ENCODE data around the gene VPS26A.
"Not testable (repeated sequence)": the region's sequence is repeated elsewhere in the genome, so short reads cannot be mapped to it uniquely, and the experiment has no call there.

Gene VPS26A

GRCh38 chr10:69124563-69125268, 738 bp downstream of the VPS26A start:
- H3K9me3 Mint-ChIP-seq: no peaks in the 10 kb centered on the region
- H3K27me3 Mint-ChIP-seq: peaks cover 13% of the 10 kb centered on the region
- H3K36me3 Mint-ChIP-seq: no peaks in the 10 kb centered on the region
- peak; percentile 74 for DNase-seq
- H3K27ac Mint-ChIP-seq: peak overlapping the region; percentile 96
- peak overlapping the region; percentile 87 for H3K4me3 Mint-ChIP-seq
- CTCF ChIA-PET: interaction anchor here (0.7 to 1.4 kb wide), 3 partner anchors 9 to 91 kb away, joined by 3 to 4 read pairs (median 3); no protein-coding TSS in a partner anchor
- peaks cover 31% of the 10 kb centered on the region for H3K4me1 Mint-ChIP-seq

- no peaks in the 10 kb centered on the region for H3K36me3 Mint-ChIP-seq
- CTCF ChIA-PET: interaction anchor here (0.7 to 1.4 kb wide), 3 partner anchors 10 to 91 kb away, joined by 3 to 4 read pairs (median 3); no protein-coding TSS in a partner anchor
- H3K27ac Mint-ChIP-seq: no peak overlapping the region
- DNase-seq: no peak
- H3K4me3 Mint-ChIP-seq: peak overlapping the region; percentile 87
- no peaks in the 10 kb centered on the region for H3K9me3 Mint-ChIP-seq
- H3K4me1 Mint-ChIP-seq: peaks cover 39% of the 10 kb centered on the region
- peaks cover 13% of the 10 kb centered on the region for H3K27me3 Mint-ChIP-seq
Observed at GRCh38 chr10:69125554-69125953, 1.6 kb downstream of the VPS26A start.

- Mint-ChIP-seq H3K9me3 (no peaks in the 10 kb centered on the region), H3K4me1 (peaks cover 31% of the 10 kb centered on the region), H3K27me3 (no peaks in the 10 kb centered on the region), H3K36me3 (peaks cover 16% of the 10 kb centered on the region), H3K27ac (no peak overlapping the region), H3K4me3 (no peak overlapping the region)
- DNase-seq: no peak
- CTCF ChIA-PET: no interaction called here
Observed at GRCh38 chr10:69130251-69130650, 6.3 kb downstream of the VPS26A start.

GRCh38 chr10:69139961-69140360, 16.0 kb downstream of the VPS26A start:
- no peak overlapping the region for H3K27ac Mint-ChIP-seq
- H3K4me1 Mint-ChIP-seq: no peaks in the 10 kb centered on the region
- H3K4me3 Mint-ChIP-seq: no peak overlapping the region
- peaks cover 22% of the 10 kb centered on the region for H3K36me3 Mint-ChIP-seq
- no peak for DNase-seq
- no peaks in the 10 kb centered on the region for H3K27me3 Mint-ChIP-seq
- no peaks in the 10 kb centered on the region for H3K9me3 Mint-ChIP-seq
- CTCF ChIA-PET: no interaction called here

- H3K36me3 Mint-ChIP-seq: peaks cover 16% of the 10 kb centered on the region
- H3K4me1 Mint-ChIP-seq: no peaks in the 10 kb centered on the region
- CTCF ChIA-PET: no interaction called here
- no peak overlapping the region for H3K4me3 Mint-ChIP-seq
- no peaks in the 10 kb centered on the region for H3K27me3 Mint-ChIP-seq
- DNase-seq: no peak
- no peak overlapping the region for H3K27ac Mint-ChIP-seq
- no peaks in the 10 kb centered on the region for H3K9me3 Mint-ChIP-seq
Observed at GRCh38 chr10:69141304-69141703, 17.3 kb downstream of the VPS26A start.

- DNase-seq, H3K9me3 Mint-ChIP-seq, H3K4me3 Mint-ChIP-seq, H3K27ac Mint-ChIP-seq, H3K4me1 Mint-ChIP-seq, H3K27me3 Mint-ChIP-seq, CTCF ChIA-PET: not testable (repeated sequence)
- H3K36me3 Mint-ChIP-seq: peaks cover 18% of the 10 kb centered on the region
Observed at GRCh38 chr10:69142074-69142473, 18.1 kb downstream of the VPS26A start.

- H3K27me3 Mint-ChIP-seq: no peaks in the 10 kb centered on the region
- no peaks in the 10 kb centered on the region for H3K9me3 Mint-ChIP-seq
- CTCF ChIA-PET: no interaction called here
- no peak for DNase-seq
- H3K4me1 Mint-ChIP-seq: peaks cover 7% of the 10 kb centered on the region
- H3K36me3 Mint-ChIP-seq: peaks cover 13% of the 10 kb centered on the region
- no peak overlapping the region for H3K4me3 Mint-ChIP-seq
- no peak overlapping the region for H3K27ac Mint-ChIP-seq
Observed at GRCh38 chr10:69142983-69143382, 19.0 kb downstream of the VPS26A start.

- no peak overlapping the region for H3K27ac Mint-ChIP-seq
- DNase-seq: no peak
- CTCF ChIA-PET: no interaction called here
- H3K27me3 Mint-ChIP-seq: no peaks in the 10 kb centered on the region
- H3K9me3 Mint-ChIP-seq: no peaks in the 10 kb centered on the region
- H3K36me3 Mint-ChIP-seq: peaks cover 13% of the 10 kb centered on the region
- peaks cover 9% of the 10 kb centered on the region for H3K4me1 Mint-ChIP-seq
- no peak overlapping the region for H3K4me3 Mint-ChIP-seq
Observed at GRCh38 chr10:69145329-69145728, 21.4 kb downstream of the VPS26A start.

GRCh38 chr10:69145864-69146263, 21.9 kb downstream of the VPS26A start:
- Mint-ChIP-seq H3K4me3 (no peak overlapping the region), H3K4me1 (peaks cover 9% of the 10 kb centered on the region), H3K27me3 (no peaks in the 10 kb centered on the region), H3K27ac (no peak overlapping the region), H3K36me3 (peaks cover 13% of the 10 kb centered on the region), H3K9me3 (no peaks in the 10 kb centered on the region)
- no peak for DNase-seq
- CTCF ChIA-PET: no interaction called here

- Mint-ChIP-seq H3K4me1 (peaks cover 9% of the 10 kb centered on the region), H3K9me3 (no peaks in the 10 kb centered on the region), H3K36me3 (peaks cover 13% of the 10 kb centered on the region), H3K27ac (no peak overlapping the region), H3K4me3 (no peak overlapping the region), H3K27me3 (no peaks in the 10 kb centered on the region)
- CTCF ChIA-PET: no interaction called here
- DNase-seq: no peak
Observed at GRCh38 chr10:69146759-69147158, 22.8 kb downstream of the VPS26A start.

- DNase-seq: no peak
- CTCF ChIA-PET: interaction anchor here (0.7 kb wide), 1 partner anchor 56 kb away, joined by 3 read pairs; no protein-coding TSS in a partner anchor
- H3K27me3 Mint-ChIP-seq: no peaks in the 10 kb centered on the region
- peaks cover 4% of the 10 kb centered on the region for H3K4me1 Mint-ChIP-seq
- peaks cover 2% of the 10 kb centered on the region for H3K36me3 Mint-ChIP-seq
- no peaks in the 10 kb centered on the region for H3K9me3 Mint-ChIP-seq
- H3K27ac Mint-ChIP-seq: no peak overlapping the region
- H3K4me3 Mint-ChIP-seq: no peak overlapping the region
Observed at GRCh38 chr10:69151984-69152383, 28.0 kb downstream of the VPS26A start.

- Mint-ChIP-seq H3K4me1 (peaks cover 2% of the 10 kb centered on the region), H3K27me3 (no peaks in the 10 kb centered on the region), H3K4me3 (no peak overlapping the region), H3K9me3 (no peaks in the 10 kb centered on the region), H3K36me3 (peaks cover 11% of the 10 kb centered on the region), H3K27ac (no peak overlapping the region)
- DNase-seq: no peak
- CTCF ChIA-PET: interaction anchor here (1.4 kb wide), 1 partner anchor 13 kb away, joined by 4 read pairs; no protein-coding TSS in a partner anchor
Observed at GRCh38 chr10:69153227-69153626, 29.2 kb downstream of the VPS26A start.

GRCh38 chr10:69160809-69161241, 36.8 kb downstream of the VPS26A start:
- Mint-ChIP-seq H3K27me3 (no peaks in the 10 kb centered on the region), H3K36me3 (peaks cover 30% of the 10 kb centered on the region), H3K4me3 (no peak overlapping the region), H3K4me1 (no peaks in the 10 kb centered on the region), H3K27ac (peak overlapping the region; percentile 42), H3K9me3 (no peaks in the 10 kb centered on the region)
- CTCF ChIA-PET: no interaction called here
- DNase-seq: no peak

GRCh38 chr10:69168493-69168892, 44.5 kb downstream of the VPS26A start:
- H3K36me3 Mint-ChIP-seq: peaks cover 27% of the 10 kb centered on the region
- CTCF ChIA-PET: no interaction called here
- no peaks in the 10 kb centered on the region for H3K27me3 Mint-ChIP-seq
- no peaks in the 10 kb centered on the region for H3K9me3 Mint-ChIP-seq
- H3K4me1 Mint-ChIP-seq: no peaks in the 10 kb centered on the region
- no peak overlapping the region for H3K27ac Mint-ChIP-seq
- no peak for DNase-seq
- no peak overlapping the region for H3K4me3 Mint-ChIP-seq

- Mint-ChIP-seq H3K27ac (no peak overlapping the region), H3K4me3 (no peak overlapping the region), H3K9me3 (no peaks in the 10 kb centered on the region), H3K4me1 (no peaks in the 10 kb centered on the region), H3K27me3 (no peaks in the 10 kb centered on the region), H3K36me3 (peaks cover 21% of the 10 kb centered on the region)
- CTCF ChIA-PET: no interaction called here
- no peak for DNase-seq
Observed at GRCh38 chr10:69172241-69172982, 48.4 kb downstream of the VPS26A start.
